Sciatic nerve (tissue), 2 donors: ENCODE data around the gene TMEM120B. TPM values are rescaled to one million over a fixed set of nuclear protein-coding genes. Genes with fewer than 3 reads are reported as not detected.

Source experiments
- ATAC-seq: fragments of 200-7000 bp; cut with Tn5 transposase; one replicate; pipeline ENCODE4 v1.9.1; 2020; ENCODE audit warnings: mild to moderate bottlenecking, moderate library complexity
- DNase-seq: peaks from one replicate; pipeline ENCODE4 v3.0.0-alpha.2; 2020; ENCODE audit warnings: low spot score
- intact Hi-C: fragments of 100-400 bp; cut with DNase I; formaldehyde crosslinking; loops from one replicate; pipeline ENCODE4 v1.14.2; 2022
- total RNA-seq: library from RNA; stranded (reverse); fragmentation: NEBNext Ultra II Directional; extraction: Animal tissue kit (Norgen Biotek cat#: 25700); gene quantifications from one replicate; pipeline ENCODE4 v1.2.1, GENCODE V29; 2021
- donor health status: DM: no; HTN: no; CAD: no.
- donor health status: DM: no; HTN: no; CAD: no.

TMEM120B gene
- total RNA-seq, 1 donor from 2014 or later: 20.6 TPM

DNA sequence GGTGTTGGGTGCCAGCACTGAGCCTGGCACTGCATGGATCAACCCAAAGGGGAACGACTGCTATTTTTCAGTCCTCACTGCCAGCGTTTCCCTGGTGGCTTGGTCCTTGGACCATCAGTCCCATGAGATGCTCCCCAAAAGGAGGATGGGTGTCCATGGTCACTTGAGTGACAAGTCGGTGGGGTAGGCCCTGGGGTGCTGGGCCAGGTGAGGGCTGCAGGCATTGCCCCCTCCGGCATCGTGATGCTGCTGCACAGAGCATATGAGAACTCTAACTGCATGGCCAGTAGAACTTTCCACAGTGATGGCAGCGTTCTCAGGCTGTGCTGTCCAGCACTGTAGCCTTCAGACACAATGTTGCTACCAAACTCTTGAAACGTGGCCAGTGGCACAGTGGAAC lies 107.5 kb downstream of the TMEM120B start:
- no peak for DNase-seq
- ATAC-seq: no peak
- intact Hi-C loops: no loop called here

DNA sequence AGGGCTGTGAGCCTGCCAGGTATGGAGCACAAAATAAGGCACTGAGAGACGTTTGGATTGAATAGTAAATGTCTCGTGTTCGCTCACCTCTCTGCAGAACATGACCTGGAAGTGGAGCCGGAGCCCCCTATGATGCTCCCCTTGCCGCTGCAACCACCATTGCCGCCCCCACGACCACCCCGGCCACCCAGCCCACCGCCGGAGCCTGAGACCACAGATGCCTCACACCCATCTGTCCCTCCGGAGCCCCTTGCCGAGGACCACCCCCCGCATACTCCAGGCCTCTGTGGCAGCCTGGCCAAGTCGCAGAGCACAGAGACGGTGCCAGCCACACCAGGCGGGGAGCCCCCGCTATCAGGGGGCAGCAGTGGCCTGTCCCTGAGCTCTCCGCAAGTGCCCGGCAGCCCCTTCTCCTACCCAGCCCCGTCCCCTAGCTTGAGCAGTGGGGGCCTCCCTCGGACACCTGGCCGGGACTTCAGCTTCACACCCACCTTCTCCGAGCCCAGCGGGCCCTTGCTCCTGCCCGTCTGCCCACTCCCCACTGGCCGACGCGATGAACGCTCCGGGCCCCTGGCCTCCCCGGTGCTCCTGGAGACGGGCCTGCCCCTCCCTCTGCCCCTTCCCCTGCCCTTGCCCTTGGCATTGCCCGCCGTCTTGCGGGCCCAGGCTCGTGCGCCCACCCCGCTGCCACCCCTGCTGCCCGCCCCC lies 110.0 kb downstream of the TMEM120B start:
- DNase-seq (no peak), ATAC-seq (no peak)
- intact Hi-C loops: no loop called here

- ATAC-seq (no peak), DNase-seq (no peak)
- intact Hi-C loops: no loop called here
These were observed 110.7 kb downstream of the TMEM120B start for GRCh38 chr12:121823101-121823726.

GRCh38 chr12:121823727-121824115 lies 111.2 kb downstream of the TMEM120B start:
- intact Hi-C loops: no loop called here
- no peak for ATAC-seq
- no peak for DNase-seq

DNA sequence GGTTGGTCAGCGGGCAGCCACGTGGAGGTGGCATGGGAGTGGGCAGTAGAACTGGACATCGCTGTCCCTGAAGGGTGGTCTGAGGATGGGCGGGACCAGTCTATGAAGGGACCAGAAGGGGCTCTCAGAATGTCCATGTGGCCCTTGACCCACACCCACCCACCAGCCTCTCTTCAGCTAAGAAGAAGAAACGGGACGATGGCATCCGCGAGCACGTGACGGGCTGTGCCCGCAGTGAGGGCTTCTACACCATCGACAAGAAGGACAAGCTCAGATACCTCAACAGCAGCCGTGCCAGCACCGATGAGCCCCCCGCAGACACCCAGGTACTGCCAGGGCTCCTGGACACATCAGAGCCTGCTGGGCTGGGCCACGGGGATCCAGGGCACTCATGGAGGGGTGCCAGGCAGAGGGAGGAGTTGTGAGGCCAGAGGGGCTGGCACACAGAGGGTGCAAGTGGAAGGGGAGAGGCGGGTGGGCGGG lies 112.5 kb downstream of the TMEM120B start:
- DNase-seq (no peak), ATAC-seq (peak; percentile 6)
- intact Hi-C loops: no loop called here

- intact Hi-C loops: no loop called here
These were observed 114.0 kb downstream of the TMEM120B start for GRCh38 chr12:121826318-121827150.

GRCh38 chr12:121827351-121828099 lies 115.0 kb downstream of the TMEM120B start:
- no peak for DNase-seq
- intact Hi-C loops: no loop called here
- ATAC-seq: no peak

More at GRCh38 chr12:121826318-121827150, 114.0 kb downstream of the TMEM120B start:
- ATAC-seq (no peak), DNase-seq (no peak)

DNA sequence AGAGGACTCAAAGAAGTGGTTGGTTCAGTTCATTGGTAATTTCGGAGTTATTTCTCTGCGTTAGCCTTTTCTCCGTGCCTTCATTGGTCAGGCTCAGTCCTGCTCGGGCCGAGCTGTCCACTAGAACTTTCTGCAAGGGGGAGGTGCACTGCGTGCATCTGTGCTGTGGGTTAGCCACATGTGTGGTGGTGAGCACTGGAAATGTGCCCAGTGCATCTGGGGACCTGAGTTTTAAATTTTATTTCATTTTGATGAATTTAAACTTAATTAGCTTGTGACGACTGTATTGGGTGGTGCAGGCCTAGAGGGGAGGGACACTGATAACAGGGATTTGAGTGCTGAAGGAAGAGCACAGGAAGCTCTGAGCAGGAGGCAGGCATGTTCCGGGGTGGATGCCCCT lies 115.8 kb downstream of the TMEM120B start:
- no peak for ATAC-seq
- intact Hi-C loops: no loop called here

GRCh38 chr12:121828826-121829225 lies 116.3 kb downstream of the TMEM120B start:
- ATAC-seq (no peak), DNase-seq (no peak)
- intact Hi-C loops: no loop called here

More for the DNA sequence above, 115.8 kb downstream of the TMEM120B start:
- DNase-seq: no peak

- intact Hi-C loops: no loop called here
- ATAC-seq: no peak
- DNase-seq: no peak
These were observed 116.8 kb downstream of the TMEM120B start for GRCh38 chr12:121829250-121829918.

- DNase-seq (no peak), ATAC-seq (no peak)
- intact Hi-C loops: no loop called here
These were observed 117.6 kb downstream of the TMEM120B start for GRCh38 chr12:121830134-121830533.

GRCh38 chr12:121830588-121831265 lies 118.2 kb downstream of the TMEM120B start:
- peak; percentile 13 for ATAC-seq
- no peak for DNase-seq
- intact Hi-C loops: no loop called here

Other genes with a start within 250 kb of the TMEM120B start
- gene KDM2B, start 131.7 kb upstream of the TMEM120B start, total RNA-seq: 22.9 TPM
- gene ORAI1, start 86.2 kb upstream of the TMEM120B start, total RNA-seq: 14.0 TPM
- gene MORN3, start 43.1 kb upstream of the TMEM120B start, total RNA-seq: 0.49 TPM
- gene RHOF, start 80.9 kb downstream of the TMEM120B start, total RNA-seq: 12.1 TPM
- gene SETD1B, start 91.3 kb downstream of the TMEM120B start, total RNA-seq: 26.3 TPM
- gene HPD, start 146.1 kb downstream of the TMEM120B start, total RNA-seq: 0.40 TPM
- gene PSMD9, start 176.0 kb downstream of the TMEM120B start, total RNA-seq: 34.3 TPM
- 3.8 TPM for gene CFAP251, start 205.8 kb downstream of the TMEM120B start, total RNA-seq